GM19025 (cell line): ENCODE measurements around the gene CACNG7.
"Not testable (repeated sequence)": the region's sequence is repeated elsewhere in the genome, so short reads cannot be mapped to it uniquely, and the experiment has no call there.

Experiments used
- ATAC-seq: cut with Tn5 transposase; IDR thresholded peaks from one replicate; pipeline ENCODE4 v1.9.1; 2021; ENCODE audit warnings: mild to moderate bottlenecking, low read depth, moderate library complexity; ENCODE audit not compliant: unreplicated experiment

The CACNG7 gene

GRCh38 chr19:53947624-53948023 is 38.5 kb downstream of the CACNG7 start:
- ATAC-seq, result no peak

DNA sequence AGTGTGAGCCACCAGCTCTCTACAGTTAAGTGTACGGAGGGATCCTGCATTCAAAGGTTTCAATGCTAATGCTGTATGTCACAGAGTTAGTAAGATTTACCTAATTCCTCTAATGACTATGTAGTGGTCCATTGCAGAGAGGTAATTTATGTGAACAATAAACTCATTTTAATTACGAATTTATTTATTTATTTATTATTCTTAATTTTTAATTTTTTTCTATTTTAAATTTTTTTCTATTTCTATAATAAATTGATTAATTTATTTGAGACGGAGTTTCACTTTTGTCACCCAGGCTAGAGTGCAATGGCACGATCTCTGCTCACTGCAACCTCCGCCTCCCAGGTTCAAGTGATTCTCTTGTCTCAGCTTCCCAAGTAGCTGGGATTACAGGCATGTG is 39.5 kb downstream of the CACNG7 start:
- not testable (repeated sequence) for ATAC-seq

DNA sequence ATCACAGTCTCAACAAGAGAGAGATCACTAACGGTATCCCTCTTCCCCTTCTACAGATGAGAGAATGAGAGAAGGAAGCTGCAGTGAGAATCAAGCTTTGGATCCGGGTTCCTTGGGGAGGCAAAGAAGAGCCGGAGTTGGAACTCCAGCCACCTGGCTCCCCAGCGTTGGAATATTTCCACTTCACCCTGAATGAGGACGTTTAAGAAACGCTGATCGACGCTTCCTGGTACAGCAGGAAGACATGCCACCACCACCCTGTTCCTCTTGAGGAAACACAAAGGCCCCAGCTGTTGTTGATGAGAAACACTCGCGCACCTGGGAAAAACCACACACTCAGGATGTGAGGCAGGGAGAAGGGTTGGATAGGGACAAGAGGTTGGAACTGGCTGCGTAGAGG is 42.4 kb downstream of the CACNG7 start:
- no peak for ATAC-seq

DNA sequence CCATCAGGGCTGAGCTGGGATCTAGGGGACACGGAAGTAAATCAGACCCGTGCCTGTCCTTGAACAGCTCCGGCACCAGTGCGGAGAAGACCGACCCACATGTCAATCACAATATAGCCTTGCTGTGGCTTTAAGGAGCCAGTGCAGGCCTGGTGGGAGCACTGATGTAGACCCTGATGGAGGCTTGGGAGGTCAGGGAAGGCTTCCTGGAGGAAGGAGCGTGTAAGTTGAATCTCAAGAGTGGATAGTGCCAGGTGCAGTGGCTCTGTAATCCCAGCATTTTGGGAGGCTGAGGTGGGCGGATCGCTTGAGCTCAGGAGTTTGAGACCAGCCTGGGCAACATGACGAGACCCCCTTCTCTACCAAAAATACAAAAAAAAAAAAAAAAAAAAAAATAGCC is 42.9 kb downstream of the CACNG7 start:
- ATAC-seq, result no peak

DNA sequence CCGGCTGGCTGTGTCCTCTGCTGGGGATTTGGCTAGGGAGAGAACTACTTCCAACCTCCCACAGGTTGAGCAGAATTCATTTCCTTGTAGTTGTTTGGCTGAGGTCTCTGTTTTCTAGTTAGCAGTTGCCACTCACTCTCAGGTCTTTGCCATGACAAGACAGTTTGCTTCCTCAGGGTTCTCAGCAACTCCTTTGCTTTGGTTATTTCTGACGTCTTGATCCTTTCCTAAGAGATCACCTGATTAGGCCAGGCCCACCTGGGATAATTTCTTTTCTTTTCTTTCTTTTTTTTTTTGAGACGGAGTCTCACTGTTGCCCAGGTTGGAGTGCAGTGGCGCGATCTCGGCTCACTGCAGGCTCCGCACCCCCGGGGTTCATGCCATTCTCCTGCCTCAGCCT is 44.3 kb downstream of the CACNG7 start:
- ATAC-seq, result no peak

DNA sequence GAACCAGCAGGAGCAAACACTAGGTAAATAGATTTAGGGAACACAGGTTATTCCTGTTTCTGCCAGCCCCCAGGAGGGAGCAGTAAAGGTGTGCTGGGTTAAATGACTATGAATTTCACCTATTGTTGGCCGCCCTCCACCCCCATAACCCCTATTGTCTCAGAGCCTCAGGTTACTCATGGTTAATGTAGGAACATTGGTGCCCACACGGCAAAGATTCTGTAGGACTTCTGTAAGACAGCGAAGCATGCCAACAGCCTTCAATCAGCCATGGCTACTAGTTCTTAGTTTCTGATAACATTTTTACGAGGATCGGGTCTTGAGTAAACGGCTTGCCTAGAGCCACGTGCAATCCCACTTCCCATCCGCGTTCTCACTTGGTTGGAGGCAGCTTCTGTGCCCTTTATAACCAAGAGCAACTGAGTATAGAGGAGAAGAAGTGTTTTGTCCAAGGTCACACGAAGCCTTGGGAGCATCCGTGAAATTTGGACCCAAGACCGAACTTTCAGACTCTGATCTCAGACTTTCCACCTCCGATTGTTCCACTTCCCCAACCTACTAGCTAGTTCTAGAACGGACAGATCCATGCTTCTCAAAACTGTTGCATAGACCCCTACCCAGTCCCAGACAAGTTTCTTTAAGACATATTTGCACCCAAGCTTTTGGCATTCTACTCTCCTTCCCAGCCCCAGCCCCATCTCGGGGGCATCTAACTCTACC is 48.5 kb downstream of the CACNG7 start:
- no peak for ATAC-seq

GRCh38 chr19:53958168-53958571 is 49.1 kb downstream of the CACNG7 start:
- ATAC-seq, result no peak

- ATAC-seq, result no peak
Measured at GRCh38 chr19:53958823-53959757, 50.0 kb downstream of the CACNG7 start.

- ATAC-seq, result no peak
Measured at GRCh38 chr19:53960187-53960586, 51.1 kb downstream of the CACNG7 start.

DNA sequence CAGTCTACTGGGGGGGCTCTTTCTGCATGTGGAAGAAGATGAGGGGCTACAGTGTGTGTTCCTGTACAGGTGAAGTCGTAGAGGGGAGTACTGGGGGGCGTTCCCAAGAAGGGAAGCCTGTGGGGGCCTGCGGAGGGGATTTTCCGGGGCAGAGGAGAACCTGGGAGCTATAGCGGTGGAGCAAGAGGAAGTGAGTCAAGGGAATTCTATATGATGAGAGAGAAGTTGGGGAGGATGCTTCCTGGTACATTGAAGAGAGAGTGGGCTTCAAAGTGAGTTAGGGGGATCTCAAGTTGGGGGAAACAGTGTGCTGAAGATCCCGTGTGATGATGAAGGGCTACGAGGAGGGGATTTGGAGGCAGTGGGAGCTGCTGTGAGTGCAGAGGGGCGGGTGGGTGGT is 51.8 kb downstream of the CACNG7 start:
- ATAC-seq, result no peak

- no peak for ATAC-seq
Measured at GRCh38 chr19:53961523-53962356, 52.7 kb downstream of the CACNG7 start.

DNA sequence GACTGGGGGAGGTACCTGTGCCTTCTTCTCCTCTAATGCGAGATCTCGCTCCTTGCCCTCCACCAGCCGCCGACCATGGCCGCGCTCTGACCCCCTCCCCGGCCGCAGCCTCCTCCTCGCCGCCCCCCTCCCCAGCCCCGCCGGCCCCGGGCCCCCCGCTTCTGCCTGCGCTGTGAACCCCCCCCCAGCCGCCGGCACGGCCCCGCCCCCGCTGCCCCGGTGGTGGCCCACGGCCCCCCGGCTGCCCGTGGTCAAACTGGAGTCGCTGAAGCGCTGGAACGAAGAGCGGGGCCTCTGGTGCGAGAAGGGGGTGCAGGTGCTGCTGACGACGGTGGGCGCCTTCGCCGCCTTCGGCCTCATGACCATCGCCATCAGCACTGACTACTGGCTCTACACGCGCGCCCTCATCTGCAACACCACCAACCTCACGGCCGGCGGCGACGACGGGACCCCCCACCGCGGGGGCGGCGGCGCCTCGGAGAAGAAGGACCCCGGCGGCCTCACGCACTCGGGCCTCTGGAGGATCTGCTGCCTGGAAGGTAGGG is 53.9 kb downstream of the CACNG7 start, which contains the start of gene CACNG8:
Gene CACNG8 (plus strand): TSS at position 51 of the 545 bp plus-strand sequence.
- ATAC-seq, result no peak

DNA sequence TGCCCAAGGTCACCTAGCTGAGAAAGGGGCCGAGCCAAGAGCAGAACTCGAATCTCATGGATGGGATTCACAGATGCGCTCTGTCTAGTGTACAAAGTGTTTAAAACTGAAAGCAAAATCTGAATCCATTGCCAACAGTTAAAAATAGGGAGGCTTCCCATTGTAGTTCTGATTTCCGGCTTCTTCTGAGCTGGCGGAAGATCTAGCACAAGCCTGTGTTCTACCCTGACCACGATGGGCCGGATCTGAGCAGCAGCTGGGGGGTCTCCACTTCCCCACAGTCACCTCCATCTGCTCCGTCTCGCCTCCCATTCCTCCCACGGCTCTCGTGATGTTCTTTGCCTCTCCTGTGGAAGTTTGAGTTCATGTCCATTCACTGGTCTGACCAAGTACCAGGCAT is 56.0 kb downstream of the CACNG7 start:
- ATAC-seq, result no peak

DNA sequence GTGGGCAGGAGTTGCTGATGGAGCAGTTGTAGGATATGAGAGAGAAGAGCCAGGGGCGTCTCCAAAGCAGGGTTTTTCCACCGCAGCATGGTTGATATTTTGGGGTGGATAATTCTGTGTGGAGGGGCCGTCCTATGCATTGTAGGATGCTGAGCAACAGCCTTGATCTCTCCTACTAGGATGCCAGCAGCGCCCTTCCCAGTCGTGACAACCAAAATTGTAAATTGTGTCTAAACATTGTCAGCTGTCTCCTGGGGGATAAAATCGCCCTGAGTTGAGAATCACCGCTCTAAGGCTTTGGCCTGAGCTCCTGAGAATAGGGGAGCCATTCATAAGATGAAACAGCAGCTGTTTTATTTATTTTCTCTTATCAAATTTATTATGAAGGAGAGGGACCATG is 57.9 kb downstream of the CACNG7 start:
- no peak for ATAC-seq

DNA sequence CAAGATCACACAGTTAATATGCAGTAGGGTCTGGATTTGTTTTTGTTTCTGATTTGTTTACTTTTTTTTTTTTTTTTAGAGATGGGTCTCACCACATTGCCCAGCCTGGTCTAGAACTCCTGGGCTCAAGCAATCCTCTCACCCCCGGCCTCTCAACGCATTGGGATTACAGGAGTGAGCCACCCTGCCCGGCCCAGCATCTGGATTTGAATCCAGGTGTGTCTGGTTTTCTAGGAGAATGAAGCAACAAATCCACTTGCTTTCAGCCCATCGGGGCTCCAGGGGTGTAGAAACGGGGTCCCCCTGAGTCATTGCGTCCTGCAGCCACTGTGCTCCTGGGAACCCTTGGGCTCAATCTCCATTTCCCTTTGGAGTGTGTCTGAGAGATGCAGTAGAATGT is 60.3 kb downstream of the CACNG7 start:
- ATAC-seq, result no peak

DNA sequence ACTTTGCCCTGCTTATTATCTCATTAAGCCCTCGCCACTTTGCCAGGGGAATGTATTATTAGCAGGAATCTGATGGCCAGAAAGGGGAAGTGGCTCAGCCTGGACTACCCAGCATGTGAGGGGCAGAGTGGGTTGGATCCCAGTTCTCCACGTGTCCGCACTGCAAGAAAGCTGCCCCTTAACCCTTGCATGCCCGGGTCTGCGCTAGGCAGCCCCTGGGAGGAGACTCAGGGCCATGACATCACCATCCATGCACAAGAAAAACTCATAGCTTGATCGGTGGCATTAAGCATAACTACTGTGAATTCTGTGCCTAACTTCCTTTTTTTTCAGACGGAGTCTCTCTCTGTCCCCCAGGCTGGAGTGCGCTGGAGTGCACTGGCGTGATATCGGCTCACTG is 62.6 kb downstream of the CACNG7 start:
- no peak for ATAC-seq

- ATAC-seq, result no peak
Measured at GRCh38 chr19:53977429-53977990, 68.4 kb downstream of the CACNG7 start.

DNA sequence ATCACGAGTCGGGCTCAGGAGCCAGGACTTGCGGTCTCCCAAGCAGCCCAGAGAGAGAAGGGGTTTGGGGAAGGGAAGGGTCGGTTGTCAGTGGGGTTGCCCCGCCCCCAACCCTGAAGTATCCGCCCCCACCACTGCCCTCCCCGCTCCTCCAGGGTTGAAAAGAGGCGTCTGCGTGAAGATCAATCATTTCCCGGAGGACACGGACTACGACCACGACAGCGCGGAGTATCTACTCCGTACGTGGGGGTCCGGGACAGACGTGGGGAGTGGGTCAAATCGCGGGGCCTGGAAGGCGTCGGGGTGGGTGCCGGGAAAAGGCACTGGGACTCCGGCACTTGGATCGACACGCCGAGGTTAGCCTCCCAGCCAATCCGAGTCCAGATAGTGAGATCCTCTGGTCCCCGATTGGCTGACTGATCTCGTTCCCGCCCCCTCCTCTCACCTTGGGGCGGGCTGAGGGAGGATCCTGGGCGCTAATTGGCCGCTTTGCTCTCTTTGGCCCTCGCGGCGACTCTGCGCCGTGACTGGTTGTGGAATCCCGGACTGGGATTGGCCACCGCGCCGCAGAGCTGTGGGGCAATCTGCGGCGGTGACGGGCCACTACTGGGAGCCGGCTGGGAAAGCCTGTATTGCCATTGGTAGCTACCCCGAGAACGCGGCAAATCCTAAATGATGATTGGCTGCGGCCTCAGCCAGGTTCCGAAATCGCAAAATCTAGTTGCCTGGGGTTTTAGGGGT is 69.1 kb downstream of the CACNG7 start:
- no peak for ATAC-seq

DNA sequence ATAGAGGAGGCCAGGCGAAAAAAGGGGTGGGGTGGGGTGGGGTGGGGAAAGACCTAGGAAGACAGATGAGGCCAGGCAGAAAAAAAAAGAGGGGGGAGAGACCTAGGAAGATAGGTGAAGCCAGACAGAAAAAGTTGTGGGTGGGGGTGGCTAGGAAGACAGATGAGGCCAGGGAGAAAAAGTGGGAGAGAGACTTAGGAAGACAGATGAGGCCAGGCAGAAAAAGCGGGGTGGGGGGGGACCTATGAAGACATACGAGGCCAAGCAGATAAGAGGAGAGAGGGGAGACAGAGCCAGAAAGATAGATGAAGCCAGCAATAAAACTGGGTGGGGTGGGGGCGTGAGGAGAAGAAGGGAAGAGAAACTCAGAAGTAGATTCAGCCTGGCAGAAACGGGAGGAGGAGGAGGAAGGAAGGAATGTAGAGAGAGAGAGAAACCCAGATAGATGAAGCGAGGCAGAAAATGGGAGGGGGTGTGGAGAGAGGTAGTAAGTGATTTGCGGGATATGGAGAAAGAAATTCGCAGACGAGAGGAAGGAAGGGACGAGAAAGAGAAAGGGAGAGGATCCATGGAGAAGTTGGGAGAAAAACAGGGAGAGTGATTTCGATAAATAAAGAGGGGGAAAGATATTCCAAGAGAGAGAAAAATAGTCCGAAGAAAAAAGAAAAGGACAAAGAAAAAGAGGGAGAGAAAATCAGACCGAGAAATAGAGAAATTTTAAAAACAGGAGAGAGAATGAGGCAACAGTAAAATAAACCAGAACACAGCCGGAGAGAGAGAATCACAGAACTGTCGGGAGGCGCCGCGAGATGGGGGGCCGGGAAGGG is 70.1 kb downstream of the CACNG7 start:
- ATAC-seq, result no peak
